ENCODE data around the gene OR4F29.
"Not testable (repeated sequence)": the region's sequence is repeated elsewhere in the genome, so short reads cannot be mapped to it uniquely, and the experiment has no call there.

OR4F29 gene

GRCh38 chr1:451578-451977 lies at the start of gene OR4F29:
TSS of gene OR4F29 (minus strand) at chr1:451678. CDS start at chr1:451678, 0 bp downstream.
- DNase-seq, result not testable (repeated sequence)
